ENCODE results near the gene PHC3.

DNA sequence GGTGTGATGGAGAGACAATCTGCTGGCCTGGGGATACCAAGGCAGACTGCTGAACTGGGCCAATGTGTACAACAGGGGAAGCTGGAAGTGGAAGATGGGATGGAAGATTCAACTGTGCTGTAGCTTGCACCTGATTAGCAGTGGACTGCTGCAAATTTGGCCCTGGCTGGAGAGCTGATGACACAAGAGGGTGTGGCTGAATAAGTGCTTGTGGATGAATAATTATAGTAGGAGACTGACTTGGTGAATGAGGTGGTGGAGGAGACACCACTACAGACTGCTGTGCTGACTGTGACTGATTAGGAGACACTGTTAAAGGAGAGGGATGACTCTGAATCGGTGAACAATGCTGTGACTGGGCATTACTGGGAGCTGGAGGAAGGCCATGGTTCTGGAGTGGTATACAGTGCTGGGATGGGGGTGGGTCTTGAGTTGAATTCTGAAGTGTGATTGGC, 52.5 kb downstream of the PHC3 start:
- TF ChIP-seq, protein P1, sequence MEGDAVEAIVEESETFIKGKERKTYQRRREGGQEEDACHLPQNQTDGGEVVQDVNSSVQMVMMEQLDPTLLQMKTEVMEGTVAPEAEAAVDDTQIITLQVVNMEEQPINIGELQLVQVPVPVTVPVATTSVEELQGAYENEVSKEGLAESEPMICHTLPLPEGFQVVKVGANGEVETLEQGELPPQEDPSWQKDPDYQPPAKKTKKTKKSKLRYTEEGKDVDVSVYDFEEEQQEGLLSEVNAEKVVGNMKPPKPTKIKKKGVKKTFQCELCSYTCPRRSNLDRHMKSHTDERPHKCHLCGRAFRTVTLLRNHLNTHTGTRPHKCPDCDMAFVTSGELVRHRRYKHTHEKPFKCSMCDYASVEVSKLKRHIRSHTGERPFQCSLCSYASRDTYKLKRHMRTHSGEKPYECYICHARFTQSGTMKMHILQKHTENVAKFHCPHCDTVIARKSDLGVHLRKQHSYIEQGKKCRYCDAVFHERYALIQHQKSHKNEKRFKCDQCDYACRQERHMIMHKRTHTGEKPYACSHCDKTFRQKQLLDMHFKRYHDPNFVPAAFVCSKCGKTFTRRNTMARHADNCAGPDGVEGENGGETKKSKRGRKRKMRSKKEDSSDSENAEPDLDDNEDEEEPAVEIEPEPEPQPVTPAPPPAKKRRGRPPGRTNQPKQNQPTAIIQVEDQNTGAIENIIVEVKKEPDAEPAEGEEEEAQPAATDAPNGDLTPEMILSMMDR (IDR thresholded peaks at IDR 0.05 in 8 of 11, conservative IDR thresholded peaks at IDR 0.05 in 3 of 11) = no peak
- TF ChIP-seq POLR2A (IDR thresholded peaks at IDR 0.05) (no peak), POLR2AphosphoS5 (IDR thresholded peaks at IDR 0.05) (peak in 1 of 3 donors; percentile 10)

Data from spleen (tissue), 7 donors.